HG03175 (cell line): ENCODE measurements around the gene PPP1R3F.

Source experiments
- ATAC-seq: cut with Tn5 transposase; IDR thresholded peaks from one replicate; pipeline ENCODE4 v1.9.1; 2021; ENCODE audit warnings: mild to moderate bottlenecking, moderate library complexity; ENCODE audit not compliant: unreplicated experiment

PPP1R3F gene

DNA sequence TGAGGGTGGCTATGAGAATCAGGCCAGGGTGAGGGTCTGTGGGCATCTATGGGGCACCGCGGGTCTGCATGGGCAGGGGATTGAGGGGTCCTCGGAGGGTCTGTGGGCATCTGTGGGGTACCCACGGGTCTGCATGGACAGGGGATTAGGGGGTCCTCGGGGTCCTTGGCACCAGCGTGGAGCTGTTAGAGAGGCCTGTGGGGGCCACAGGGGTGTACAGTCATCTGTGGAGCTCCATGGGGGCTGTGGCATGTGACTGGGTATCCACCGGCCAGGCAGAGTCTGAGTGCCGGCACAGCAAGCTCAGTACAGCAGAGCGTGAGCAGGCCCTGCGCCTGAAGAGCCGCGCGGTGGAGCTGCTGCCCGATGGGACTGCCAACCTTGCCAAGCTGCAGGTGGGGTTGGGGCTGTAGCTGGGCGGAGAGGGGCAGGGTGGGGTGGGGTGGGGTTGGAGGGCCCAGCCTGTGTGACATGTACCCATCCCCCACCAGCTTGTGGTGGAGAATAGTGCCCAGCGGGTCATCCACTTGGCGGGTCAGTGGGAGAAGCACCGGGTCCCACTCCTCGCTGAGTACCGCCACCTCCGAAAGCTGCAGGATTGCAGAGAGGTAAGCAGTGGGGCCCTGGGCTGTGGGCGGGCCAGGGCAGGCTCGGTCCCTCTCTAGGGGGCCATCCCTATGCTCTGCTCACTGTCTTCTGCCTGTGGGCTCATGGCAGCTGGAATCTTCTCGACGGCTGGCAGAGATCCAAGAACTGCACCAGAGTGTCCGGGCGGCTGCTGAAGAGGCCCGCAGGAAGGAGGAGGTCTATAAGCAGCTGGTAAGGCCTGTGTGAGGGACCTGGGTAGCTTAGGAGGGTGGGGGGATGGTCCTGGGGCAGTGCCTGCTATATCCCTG lies 21.4 kb upstream of the PPP1R3F start:
- ATAC-seq = no peak

DNA sequence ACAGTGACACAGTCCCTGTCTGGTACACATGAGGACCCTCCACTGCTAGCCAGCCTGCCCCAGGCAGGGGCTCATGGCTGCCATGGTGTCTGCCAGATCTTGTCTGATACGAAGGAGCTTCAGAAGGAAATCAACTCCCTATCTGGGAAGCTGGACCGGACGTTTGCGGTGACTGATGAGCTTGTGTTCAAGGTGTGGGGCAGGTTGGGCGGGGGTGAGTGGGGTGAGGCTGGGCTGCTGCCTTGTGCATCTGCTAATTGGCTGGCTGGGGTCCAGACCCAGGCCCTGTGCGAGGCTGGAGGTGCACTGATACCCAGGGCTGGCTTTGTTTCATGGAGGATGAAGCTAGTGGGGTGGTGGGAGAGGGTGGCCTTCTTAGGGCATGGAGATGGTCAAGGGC lies 20.5 kb upstream of the PPP1R3F start:
- no peak for ATAC-seq

DNA sequence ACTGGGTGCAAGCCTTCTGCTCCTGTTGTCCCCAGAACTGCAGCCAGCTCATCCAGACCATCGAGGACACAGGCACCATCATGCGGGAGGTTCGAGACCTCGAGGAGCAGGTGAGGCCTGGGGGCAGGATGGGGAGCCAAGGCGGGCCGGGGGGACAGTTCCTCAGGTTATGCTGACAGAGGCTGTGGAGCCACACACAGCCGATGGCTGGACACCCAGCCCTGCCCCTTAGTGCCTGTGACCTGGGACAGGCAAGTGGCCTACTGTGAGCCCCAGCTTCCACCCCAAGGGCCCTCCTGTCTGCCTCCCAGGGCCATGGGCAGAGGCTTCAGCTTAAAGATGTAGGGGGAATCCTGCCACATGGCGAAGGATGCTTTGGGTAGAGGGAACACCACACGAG lies 20.0 kb upstream of the PPP1R3F start:
- no peak for ATAC-seq

DNA sequence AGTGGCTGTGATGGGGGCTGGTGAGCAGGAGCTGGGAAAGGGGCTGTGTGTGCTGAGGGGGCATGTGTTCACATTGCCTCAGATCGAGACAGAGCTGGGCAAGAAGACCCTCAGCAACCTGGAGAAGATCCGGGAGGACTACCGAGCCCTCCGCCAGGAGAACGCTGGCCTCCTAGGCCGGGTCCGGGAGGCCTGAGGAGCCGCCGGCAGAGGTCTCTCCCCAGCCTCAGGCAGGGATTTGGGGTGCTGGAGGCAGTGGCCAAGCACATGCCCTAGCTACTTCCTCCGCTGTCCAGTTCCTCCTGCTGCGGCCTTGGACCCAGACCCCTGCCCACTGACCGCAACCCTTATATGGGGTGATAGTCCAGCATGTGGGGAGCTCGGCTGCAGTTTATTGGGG lies 19.5 kb upstream of the PPP1R3F start:
- ATAC-seq = no peak

DNA sequence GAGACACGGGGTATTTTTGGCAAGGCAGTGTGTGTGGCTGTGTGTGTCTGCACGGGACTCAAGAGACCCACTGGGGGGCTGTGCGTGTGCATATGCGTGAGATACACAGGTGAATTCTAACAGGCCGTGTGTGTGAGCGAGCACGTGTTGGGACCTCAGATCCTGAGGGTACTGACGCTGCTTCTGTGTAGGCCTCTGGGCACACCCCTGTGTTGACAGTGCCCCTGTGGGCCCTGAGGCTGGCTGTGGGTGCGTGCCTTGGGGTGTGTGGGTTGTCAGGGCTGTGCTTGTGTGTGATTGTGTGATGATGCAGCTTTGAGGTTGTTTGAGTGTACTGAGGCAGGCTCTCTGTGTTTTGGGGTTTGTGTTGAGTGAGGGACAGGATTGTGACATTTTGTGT lies 19.0 kb upstream of the PPP1R3F start:
- ATAC-seq = no peak

DNA sequence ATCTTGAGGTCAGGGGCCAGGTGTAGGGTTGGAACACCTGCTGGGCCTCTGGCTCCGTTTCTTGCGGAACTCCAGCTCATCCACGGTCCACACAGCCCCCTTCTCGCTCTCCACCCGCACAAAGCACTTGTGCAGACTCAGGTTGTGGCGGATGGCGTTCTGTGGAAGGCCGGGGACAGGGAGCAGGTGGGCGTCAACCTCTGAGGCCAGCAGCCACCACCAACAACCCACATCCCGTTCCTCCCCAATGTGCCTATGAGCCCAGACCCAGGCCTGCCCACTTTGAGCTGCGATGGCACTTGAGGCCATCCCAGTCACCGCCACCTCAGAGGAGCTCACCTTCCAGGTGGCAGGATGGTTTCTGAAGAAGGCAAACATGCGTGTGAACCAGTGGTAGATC lies 18.3 kb upstream of the PPP1R3F start:
- ATAC-seq = no peak

DNA sequence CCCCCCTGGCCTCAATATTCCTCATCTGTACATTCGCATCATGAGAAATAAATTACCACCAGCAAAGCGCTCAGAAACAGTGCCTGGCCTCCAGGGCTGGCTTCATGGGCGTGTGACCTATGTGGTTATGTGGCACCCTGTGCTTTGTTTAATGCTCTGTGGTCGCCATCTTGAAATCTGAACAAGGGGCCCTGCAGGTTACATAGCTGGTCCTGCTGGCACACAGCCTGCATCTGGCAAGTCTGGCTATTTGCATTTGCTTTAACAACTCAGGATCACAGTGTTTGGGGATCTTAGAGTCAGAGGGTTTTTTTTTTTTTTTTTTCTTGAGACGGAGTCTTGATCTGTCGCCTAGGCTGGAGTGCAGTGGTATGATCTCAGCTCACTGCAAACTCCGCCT lies 15.0 kb upstream of the PPP1R3F start:
- ATAC-seq = no peak

DNA sequence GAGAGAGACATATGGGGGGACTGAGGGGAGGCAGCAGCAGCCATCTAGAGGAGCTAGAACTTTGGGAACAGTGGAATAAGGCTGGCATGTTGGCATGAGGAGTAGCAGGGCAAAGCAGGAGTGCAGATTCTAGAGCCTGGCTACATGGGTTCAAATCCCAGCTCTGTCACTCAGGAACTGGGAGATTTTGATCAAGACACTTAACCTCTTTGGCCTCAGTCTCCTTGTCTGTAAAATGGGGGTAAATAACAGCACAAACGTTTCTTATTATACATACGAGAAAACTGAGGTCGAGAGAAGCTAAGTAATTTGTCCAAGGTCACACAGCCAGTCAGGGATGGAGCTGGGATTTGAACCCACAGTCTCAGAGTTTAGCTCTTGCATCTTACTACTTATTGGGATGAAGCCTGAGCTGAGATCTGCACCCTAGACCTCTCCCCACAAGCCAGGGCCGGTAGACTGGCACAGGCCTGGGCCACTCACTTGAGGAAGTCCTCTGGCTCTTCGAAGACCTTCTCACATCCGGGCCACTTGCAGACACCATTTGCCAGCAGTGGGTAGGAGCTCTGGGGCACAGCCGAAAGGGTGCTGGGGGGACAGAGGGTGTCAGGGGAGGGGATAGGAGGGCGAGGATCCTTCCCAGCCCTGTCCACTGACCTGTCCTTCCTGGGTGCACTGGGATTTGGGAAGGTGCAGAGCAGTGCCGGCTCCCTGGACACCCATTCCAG lies 13.2 kb upstream of the PPP1R3F start:
- no peak for ATAC-seq

DNA sequence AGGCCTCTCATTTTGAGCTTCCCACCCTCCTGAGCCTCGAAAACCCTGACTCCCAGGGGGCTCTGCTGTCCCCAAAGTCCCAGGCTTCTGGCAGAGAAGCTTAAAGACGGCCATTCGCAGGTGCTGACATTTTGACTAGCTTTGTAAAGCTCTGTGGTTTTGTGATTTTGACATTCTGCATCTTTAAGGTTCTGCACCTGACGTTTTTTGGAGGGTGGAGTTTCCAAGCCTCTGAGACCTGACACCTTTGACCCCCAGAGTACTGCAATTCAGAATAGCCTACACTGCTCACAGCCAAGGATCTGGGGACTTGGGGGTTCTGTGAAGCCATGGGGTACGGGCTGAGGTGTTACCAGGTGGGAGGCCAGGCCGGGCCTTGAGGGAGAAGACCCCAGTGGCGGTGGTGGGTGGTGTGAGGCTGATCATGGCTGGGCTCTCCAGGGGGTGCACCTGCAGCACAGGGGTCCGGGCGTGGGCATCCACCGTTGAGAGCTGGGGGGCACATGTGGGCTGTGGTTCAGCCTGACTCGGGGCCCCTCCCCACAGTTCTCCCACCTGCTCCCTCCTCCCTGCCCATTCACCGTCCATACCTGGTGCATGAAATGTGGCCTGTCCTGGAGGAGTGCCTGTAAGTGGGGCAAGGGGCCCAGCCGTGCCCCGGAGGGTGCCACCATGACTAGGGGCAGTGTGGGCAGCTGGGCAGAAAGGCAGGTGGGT lies 12.4 kb upstream of the PPP1R3F start:
- no peak for ATAC-seq

DNA sequence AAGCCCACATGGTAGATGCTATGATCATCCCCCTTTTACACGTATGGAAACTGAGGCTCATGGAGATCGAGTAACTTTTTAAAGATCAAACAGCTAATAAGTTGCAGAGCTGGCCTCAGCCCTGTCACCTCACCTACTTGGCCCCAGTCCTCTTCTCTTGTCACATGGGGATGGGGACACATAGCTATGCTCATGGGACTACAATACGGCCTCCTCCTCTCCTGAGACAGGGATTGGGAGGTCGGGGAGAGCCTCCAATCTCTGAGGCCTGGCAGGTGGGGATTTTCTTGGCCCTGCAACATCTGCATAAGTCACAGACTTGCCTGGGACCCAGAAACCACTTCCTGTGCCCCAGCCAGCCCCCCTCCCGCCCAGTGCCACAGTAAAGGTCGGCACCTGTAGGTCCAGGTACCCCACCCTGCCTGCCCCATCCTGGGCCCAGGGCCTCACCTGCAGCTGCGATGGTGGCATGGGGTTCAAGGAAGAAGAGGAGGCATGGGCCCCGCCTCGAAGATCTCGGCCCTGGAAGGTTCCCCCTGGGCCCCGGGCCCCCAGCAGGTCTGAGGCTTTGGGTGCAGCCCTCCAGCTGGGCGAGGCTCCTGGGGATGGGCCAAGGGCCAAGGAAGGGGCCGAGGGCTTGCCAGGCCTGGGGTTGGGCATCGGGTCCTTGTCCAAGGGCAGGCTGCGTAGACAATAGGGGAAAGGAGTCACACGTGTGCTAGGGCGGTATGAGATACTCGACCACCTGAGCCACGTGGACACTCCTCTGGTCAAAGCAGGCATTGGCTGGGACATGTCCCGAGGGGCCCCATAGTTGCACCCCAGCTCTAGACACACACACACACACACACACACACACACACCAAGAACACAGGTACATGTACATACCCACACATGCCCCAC lies 11.5 kb upstream of the PPP1R3F start:
- no peak for ATAC-seq

DNA sequence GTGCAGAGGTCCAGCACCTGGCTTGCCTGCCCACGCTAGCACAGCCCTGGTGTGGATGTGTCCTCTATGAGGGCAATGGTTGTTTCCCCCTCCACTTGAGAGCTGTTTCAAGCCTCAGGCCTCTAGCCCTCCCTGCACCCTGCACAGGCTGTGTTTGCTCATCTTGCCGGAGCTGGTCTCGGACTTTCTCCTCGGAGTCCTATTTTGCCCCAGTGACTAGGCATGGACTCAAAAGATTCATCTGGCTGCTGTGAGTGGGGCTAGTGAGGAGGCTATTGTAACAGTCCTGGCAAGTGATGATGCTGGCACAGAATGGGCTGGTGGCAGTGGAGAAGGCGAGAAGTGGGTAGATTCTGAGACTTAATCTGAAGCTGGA lies 10.9 kb upstream of the PPP1R3F start:
- ATAC-seq = no peak

DNA sequence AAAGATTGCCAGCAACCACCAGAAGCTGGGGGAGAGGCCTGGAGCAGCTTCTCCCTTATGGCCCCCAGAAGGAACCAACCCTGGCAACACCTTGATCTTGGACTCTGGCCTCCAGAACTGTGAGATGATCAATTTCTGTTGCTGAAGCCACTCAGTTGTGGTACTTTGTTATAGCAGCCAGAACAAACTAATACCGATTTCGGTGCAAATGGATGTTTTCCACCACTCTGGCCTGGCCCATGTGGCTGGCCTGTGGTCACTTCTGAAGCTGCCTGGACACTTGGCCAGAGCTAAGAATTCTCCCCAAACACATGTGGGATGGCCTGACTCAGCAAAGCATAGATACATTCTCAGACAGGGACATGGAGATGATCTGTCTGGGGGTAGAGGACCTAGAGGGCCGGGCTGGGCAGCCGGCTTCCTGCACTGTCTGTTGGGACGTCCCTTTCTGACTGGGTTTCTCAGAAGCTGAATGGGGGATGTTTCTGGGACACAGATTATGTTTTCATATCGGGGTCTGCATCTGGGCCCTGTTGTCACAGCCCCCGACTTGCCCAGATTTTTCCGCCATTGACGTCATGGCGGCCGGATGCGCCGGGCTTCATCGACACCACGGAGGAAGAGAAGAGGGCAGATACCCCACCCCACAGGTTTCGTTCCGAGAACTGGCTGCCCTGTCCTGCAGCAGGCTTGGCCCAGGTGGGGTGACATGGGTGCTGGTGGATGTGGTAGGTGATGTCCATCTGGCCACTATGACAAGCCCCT lies 9.2 kb upstream of the PPP1R3F start:
- ATAC-seq = no peak

DNA sequence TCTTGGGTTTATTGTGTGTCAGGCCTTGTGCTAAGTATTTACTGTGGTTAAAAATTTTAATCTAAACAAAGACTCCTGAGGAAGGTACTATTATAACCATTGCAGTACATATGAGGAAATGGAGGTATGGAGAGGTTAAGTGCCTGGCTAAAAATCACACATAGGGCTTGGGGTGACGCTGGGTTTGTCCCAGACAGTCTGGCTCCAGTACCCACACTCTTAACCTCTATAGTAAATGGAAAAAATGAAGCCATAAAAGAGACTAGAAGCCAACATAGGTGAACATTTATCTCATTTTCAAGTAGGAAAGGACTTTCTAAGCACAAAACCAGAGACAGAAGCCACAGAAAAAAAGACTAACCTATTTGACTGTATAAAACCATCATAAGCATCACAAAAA lies 7.0 kb upstream of the PPP1R3F start:
- ATAC-seq = no peak

DNA sequence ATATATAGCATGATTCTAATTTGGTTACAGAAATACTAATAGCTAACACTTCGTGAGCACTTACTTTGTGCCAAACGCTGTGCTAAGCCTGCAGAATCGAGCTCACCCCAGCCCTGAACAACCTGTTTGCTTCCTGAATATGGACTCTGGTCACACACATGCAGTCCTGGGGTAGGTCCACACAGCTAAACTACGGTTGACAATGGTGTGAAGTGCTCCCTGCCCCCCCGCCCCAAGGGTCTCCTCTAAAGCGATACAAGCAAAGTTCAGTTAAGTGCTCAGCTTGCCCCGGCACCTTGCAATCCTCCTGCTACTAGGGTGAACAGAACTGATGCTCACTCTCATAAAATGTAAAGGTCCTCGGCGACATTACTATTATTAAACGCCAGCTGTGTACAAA lies 6.0 kb upstream of the PPP1R3F start:
- ATAC-seq = no peak

DNA sequence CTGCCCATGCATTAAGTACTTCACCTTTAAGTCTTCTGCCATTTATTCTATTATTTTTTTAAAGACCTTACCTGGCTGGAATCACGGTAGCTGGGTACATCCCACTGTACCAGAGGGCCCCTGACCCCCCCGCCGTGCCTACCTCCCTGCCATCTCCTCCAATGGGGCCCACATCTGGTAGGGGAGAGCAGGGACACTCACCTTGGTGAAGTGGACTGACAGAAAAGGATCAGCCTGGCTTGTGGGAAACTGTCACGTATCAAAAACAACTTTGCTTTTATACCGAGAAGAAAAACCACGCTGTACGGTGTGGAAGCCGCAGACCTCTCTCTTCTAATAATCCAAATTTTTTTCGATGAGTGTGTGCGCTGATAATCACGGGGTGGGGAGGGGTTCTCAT lies 5.1 kb upstream of the PPP1R3F start, which contains the start of gene FOXP3:
TSS of gene FOXP3 (minus strand) at position 251 of the 400 bp plus-strand sequence. CDS start 6,205 bp downstream, outside the sequence.
- no peak for ATAC-seq

DNA sequence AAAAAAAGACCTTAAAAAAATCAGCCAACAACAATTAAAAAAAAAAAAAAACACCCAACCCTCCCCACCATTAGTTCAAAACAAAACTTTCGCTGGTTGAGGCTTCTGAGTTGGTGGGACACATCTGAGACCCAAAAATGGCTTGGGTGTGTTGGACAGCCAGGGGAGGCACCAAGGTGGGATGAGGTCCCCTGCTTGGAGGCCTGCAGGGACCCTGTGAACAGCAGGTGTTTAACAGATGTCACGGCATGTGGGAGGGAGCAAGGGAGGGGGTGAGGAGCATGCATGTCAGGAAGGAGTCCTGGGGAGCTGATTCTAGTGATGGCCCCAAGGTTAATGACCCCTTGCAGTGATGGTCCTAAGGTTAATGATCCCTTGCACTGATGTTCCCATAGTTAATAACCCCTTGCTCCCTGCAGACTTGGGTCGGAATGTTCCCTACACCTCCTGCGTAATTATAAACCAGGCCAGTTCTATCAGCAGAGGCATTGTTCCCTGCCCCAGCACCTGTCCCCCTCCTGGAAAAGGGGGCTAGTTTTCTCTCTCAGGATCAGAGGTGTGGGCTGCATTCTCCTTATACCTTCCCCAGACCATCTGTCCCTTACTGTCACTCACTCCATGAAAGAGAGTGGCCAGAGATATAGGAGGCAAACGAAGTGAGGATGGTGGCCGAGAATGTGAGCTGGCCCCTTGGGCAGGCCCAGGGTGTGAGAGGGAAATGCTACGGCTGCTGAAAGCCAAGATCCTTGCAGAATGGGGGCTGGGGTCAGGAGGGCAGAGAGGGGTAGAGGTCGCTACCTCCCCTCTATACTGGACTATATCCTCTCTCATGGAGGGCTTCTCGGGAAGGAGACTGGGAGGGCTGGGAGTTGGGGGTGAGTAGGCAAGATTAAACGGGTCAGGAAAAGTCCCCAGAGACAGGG lies 2.8 kb upstream of the PPP1R3F start:
- no peak for ATAC-seq

DNA sequence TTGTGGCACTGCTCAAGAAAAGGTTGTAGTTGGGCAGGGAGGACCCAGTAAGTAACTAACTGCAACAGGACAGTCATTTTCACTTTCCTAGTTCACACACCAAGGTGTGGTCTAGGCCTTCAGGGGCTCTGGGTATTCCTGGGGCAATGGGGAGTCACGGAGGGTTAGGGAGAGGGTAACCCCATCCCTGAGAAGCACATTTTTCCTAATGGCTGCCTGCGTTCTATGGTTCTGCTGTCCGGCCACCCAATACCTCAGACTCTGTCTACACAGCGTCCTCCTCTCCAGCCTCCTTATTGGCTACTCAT lies 937 bp upstream of the PPP1R3F start:
- no peak for ATAC-seq

DNA sequence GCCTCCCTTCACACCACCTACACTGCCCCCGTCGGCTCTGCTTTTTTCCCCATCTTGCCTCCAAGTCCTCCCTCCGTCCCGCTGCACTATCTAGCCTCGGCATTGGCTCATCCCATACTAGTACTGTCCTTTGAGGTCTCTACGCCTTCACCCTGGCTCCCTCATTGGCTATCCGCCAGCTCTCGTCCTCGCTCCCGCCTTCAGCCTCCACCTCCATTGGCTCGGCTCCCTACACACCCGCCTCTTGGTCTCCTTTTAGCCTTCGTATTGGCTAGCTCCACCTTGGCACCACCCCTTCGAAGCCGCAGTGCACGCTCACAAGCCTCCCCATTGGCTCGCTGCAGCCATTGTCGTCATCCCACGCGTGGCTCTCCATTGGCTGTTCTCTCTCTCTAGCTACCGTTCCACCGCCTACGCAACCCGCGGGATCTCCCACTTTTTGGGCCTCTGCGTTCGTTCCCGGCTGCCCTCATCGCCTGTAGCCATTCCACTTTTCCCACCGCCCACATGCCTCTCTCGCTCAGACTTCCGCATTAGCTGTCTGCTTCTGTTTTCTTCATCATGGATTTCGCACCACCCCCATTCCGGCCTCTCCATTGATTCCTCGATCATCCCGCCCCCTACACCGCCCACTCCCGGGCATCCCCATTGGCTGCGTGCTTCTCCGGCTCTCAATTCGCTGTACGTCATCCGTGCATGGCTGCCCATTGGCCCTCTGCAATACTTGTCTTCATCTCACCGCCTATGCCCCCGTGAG lies 405 bp upstream of the PPP1R3F start:
- ATAC-seq = peak; percentile 90
